Spleen (tissue), 7 donors: ENCODE results near the gene NCOA3.

Experiments used
- POLR2A ChIP-seq, 3 donors: fragments of 450-650 bp; IDR thresholded peaks; one replicate each; pipeline ENCODE4 v1.5.1; 2017; ENCODE audit warnings: antibody characterized with exemption in 3 of 3, mild to moderate bottlenecking in 1 of 3
- TF ChIP-seq, protein P1 (sequence below), 11 experiments: fragments of 200-600 bp in 7 of 11; fragments of 450-650 bp in 4 of 11; sonication (generic) in 4 of 11; IDR thresholded peaks in 8 of 11; conservative IDR thresholded peaks in 3 of 11; 1 replicate in 7 of 11; 2 replicates in 4 of 11; pipeline versions ENCODE4 v1.4.0 to v1.8.0; 2016 to 2021; ENCODE audit warnings: antibody characterized with exemption in 11 of 11, inconsistent platforms in 4 of 11, mild to moderate bottlenecking in 1 of 11
- donor health status: DM: no; HTN: no; CAD: no; lungs with moderate emphysema.
- donor health status: DM: no; HTN: no; CAD: no.
- donor health status: DM: no; HTN: no; CAD: no.

DNA sequence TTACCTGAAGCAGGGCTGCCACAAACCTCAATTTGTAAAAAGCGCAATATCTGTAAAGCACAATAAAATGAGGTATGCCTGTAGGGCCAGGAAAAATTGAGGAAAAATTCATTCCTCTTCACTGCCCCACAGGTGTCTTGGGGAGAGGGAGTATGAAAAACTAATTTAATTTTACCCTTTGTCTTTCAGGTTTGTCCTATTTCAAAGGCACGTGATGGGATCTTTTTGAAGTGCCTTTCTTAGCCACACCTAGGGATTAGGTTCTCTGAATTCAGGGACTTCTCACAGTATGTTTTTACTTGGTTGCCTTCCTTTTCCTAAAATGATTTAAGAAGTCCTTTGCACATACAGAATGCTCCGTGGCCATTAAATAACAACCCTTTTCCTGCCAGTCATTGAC is 71.9 kb downstream of the NCOA3 start:
- TF ChIP-seq, protein P1, sequence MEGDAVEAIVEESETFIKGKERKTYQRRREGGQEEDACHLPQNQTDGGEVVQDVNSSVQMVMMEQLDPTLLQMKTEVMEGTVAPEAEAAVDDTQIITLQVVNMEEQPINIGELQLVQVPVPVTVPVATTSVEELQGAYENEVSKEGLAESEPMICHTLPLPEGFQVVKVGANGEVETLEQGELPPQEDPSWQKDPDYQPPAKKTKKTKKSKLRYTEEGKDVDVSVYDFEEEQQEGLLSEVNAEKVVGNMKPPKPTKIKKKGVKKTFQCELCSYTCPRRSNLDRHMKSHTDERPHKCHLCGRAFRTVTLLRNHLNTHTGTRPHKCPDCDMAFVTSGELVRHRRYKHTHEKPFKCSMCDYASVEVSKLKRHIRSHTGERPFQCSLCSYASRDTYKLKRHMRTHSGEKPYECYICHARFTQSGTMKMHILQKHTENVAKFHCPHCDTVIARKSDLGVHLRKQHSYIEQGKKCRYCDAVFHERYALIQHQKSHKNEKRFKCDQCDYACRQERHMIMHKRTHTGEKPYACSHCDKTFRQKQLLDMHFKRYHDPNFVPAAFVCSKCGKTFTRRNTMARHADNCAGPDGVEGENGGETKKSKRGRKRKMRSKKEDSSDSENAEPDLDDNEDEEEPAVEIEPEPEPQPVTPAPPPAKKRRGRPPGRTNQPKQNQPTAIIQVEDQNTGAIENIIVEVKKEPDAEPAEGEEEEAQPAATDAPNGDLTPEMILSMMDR (IDR thresholded peaks at IDR 0.05 in 8 of 11, conservative IDR thresholded peaks at IDR 0.05 in 3 of 11), result no peak
- no peak for TF ChIP-seq POLR2A (IDR thresholded peaks at IDR 0.05)
